Caco-2 (cell line): ENCODE results near the gene STX1A. TPM values are rescaled to one million over a fixed set of nuclear protein-coding genes. Genes with fewer than 3 reads are reported as not detected.

Experiments
- BruUV-seq: library from RNA; stranded (reverse); fragments of 400-500 nt; replicated peaks from 2 replicates; lab custom pipeline; 2021; lab: Mats Ljungman, UMichigan
- CTCF ChIA-PET: fragments of 300-600 bp; sonication (Branson Sonifier 250); formaldehyde crosslinking; loops from one replicate; lab custom pipeline; 2022; ENCODE audit warnings: antibody characterized with exemption; lab: Charles Lee
- POLR2A ChIA-PET: fragments of 300-600 bp; sonication (Branson Sonifier 250); formaldehyde crosslinking; loops from one replicate; lab custom pipeline; 2022; ENCODE audit warnings: antibody characterized with exemption; lab: Charles Lee
- DNase-seq, 2 experiments: peaks; one replicate each; pipeline versions ENCODE4 v3.0.0 to v3.0.0-alpha.2; 2020 to 2022
- H3K27me3 ChIP-seq: replicated peaks from 2 replicates; pipeline ENCODE4 v1.6.0; 2011; ENCODE audit warnings: low read length; ENCODE audit not compliant: control insufficient read depth, insufficient read depth
- H3K36me3 ChIP-seq: 2 replicates; pipeline ENCODE4 v1.5.1; 2011; ENCODE audit warnings: low read length; ENCODE audit not compliant: control insufficient read depth, insufficient read depth
- H3K4me1 ChIP-seq: fragments of 250-450 bp; sonication (Bioruptor Pico); 2 replicates; pipeline ENCODE4 v1.5.1; 2020; ENCODE audit warnings: mild to moderate bottlenecking
- H3K4me3 ChIP-seq: 2 replicates; pipeline ENCODE4 v1.5.1; 2011; ENCODE audit warnings: low read depth, mild to moderate bottlenecking, control low read depth, low read length
- H3K9me3 ChIP-seq: fragments of 250-450 bp; sonication (Bioruptor Pico); 2 replicates; pipeline ENCODE4 v1.5.1; 2020; ENCODE audit warnings: mild to moderate bottlenecking, moderate library complexity
- H3K27ac Mint-ChIP-seq: one replicate; pipeline ENCODE4 v1.8.0; 2022; ENCODE audit warnings: mixed read lengths; ENCODE audit not compliant: unreplicated experiment
- H3K27me3 Mint-ChIP-seq: one replicate; pipeline ENCODE4 v1.8.0; 2022; ENCODE audit warnings: mixed read lengths; ENCODE audit not compliant: insufficient read depth, unreplicated experiment
- H3K36me3 Mint-ChIP-seq: one replicate; pipeline ENCODE4 v1.8.0; 2022; ENCODE audit warnings: mild to moderate bottlenecking, mixed read lengths; ENCODE audit not compliant: insufficient read depth, unreplicated experiment
- H3K4me1 Mint-ChIP-seq: one replicate; pipeline ENCODE4 v1.8.0; 2022; ENCODE audit warnings: low read depth, mixed read lengths; ENCODE audit not compliant: unreplicated experiment
- H3K4me3 Mint-ChIP-seq: one replicate; pipeline ENCODE4 v1.8.0; 2022; ENCODE audit warnings: mild to moderate bottlenecking, moderate library complexity, mixed read lengths; ENCODE audit not compliant: unreplicated experiment
- H3K9me3 Mint-ChIP-seq: one replicate; pipeline ENCODE4 v1.8.0; 2022; ENCODE audit warnings: mixed read lengths; ENCODE audit not compliant: unreplicated experiment
- intact Hi-C: fragments of 100-400 bp; cut with micrococcal nuclease; formaldehyde crosslinking; loops from one replicate; pipeline ENCODE4 v1.10.0; 2022; ENCODE audit not compliant: unreplicated experiment
- total RNA-seq: library from RNA; stranded (reverse); gene quantifications from 2 replicates; pipeline ENCODE4 v1.2.3, GENCODE V29; 2022
- TF ChIP-seq, protein P1 (sequence below), 2 experiments: fragments of 200-600 bp in 1 of 2; IDR thresholded peaks; 1 replicate in 1 of 2; 2 replicates in 1 of 2; pipeline versions ENCODE4 v1.5.1 to v1.8.0; 2011 to 2022; ENCODE audit warnings: antibody characterized with exemption in 1 of 2, control low read depth in 1 of 2, inconsistent platforms in 1 of 2, low read depth in 1 of 2, low read length in 1 of 2, mild to moderate bottlenecking in 1 of 2, moderate library complexity in 1 of 2; ENCODE audit not compliant: insufficient read depth in 1 of 2, severe bottlenecking in 1 of 2, unreplicated experiment in 1 of 2

Gene STX1A
- total RNA-seq, 1 experiment from 2014 or later = 28.6 TPM

DNA sequence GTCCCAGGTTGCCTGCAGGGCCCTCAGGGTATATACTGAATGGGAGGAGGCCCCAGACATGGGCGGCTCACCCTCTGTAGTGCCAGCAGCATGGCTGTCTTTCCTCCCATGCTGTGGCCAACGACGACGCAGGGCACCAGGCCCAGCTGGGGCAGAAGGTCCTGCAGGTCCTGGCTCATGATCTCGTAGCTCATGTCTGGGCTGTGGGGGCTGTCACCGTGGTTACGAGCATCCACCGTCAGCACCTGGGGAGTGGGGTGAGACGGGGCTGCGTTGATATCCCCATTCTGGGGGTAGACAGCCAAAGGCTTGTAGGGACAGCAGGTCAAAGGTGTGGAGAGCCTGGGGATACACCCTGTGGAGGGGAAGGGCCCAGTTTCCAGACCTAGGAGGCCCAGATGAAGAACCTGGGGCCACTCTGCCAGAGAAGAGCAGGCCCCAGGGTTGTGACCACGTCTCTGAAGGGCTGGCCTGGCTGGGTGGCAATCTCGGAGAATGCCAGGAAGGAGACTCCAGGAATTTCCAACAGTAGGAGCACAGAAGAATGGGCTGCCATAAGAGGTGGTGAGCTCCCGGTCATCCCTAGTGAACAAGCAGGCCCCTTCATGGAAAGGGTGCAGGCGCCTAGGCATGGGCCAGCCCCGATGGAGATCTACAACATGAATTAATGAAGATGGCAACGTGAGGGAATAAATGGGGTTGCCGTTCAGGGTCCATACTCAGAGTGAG, 18.2 kb upstream of the STX1A start:
- POLR2A ChIA-PET = interaction anchor here (0.6 to 2.1 kb wide), 4 partner anchors 22 to 125 kb away, joined by 3 to 8 read pairs (median 5); partner anchors contain the start of gene MLXIPL
- H3K9me3 Mint-ChIP-seq = no peaks in the 10 kb centered on the region
- CTCF ChIA-PET = interaction anchor here (0.6 to 1.1 kb wide), 6 partner anchors 9 to 579 kb away, joined by 3 to 6 read pairs (median 4); partner anchors contain the start of gene VPS37D
- peaks cover 20% of the 10 kb centered on the region for H3K4me1 Mint-ChIP-seq
- Histone ChIP-seq H3K27me3 (no peaks in the 10 kb centered on the region), H3K9me3 (no peaks in the 10 kb centered on the region), H3K4me3 (peak overlapping the region; percentile 63), H3K36me3 (peaks cover 9% of the 10 kb centered on the region), H3K4me1 (peaks cover 40% of the 10 kb centered on the region)
- no TSS peak for BruUV-seq
- peaks cover 61% of the 10 kb centered on the region for H3K36me3 Mint-ChIP-seq
- H3K27ac Mint-ChIP-seq = peak overlapping the region; percentile 100
- intact Hi-C loops = loop anchor here (1.0 to 2.0 kb wide), 3 partner anchors 33 to 117 kb away; partner anchors contain the start of genes CLDN3 and CLDN4
- H3K27me3 Mint-ChIP-seq = no peaks in the 10 kb centered on the region
- DNase-seq = no peak
- H3K4me3 Mint-ChIP-seq = peak overlapping the region; percentile 98
- TF ChIP-seq, protein P1, sequence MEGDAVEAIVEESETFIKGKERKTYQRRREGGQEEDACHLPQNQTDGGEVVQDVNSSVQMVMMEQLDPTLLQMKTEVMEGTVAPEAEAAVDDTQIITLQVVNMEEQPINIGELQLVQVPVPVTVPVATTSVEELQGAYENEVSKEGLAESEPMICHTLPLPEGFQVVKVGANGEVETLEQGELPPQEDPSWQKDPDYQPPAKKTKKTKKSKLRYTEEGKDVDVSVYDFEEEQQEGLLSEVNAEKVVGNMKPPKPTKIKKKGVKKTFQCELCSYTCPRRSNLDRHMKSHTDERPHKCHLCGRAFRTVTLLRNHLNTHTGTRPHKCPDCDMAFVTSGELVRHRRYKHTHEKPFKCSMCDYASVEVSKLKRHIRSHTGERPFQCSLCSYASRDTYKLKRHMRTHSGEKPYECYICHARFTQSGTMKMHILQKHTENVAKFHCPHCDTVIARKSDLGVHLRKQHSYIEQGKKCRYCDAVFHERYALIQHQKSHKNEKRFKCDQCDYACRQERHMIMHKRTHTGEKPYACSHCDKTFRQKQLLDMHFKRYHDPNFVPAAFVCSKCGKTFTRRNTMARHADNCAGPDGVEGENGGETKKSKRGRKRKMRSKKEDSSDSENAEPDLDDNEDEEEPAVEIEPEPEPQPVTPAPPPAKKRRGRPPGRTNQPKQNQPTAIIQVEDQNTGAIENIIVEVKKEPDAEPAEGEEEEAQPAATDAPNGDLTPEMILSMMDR (IDR thresholded peaks at IDR 0.05; ENCODE audit: insufficient read depth in 1 of 2, low read depth in 1 of 2, low read length in 1 of 2, severe bottlenecking in 1 of 2, unreplicated experiment in 1 of 2) = no peak

DNA sequence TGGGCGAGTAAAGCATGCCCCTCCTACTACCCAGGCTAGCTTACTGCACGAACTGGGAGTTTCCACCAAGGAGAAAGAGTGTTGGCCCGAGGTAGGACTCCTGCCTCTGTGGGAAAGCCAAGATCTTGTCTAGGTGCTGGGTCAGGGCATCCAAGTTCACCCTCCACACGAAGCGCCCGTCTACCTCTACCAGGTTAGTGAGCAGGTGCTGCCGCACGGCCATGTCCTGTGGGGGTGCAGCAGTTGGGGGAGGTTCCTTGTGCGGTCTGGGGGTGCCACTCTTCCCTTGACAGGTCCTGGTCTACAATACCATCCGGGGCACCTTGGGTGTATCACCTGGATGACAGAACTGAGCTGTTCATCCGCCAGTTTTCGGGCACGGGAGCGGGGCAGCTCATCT, 17.4 kb upstream of the STX1A start:
- Mint-ChIP-seq H3K27ac (no peak overlapping the region), H3K4me3 (peak overlapping the region; percentile 98), H3K27me3 (no peaks in the 10 kb centered on the region), H3K4me1 (peaks cover 13% of the 10 kb centered on the region), H3K36me3 (peaks cover 54% of the 10 kb centered on the region), H3K9me3 (no peaks in the 10 kb centered on the region)
- H3K9me3 ChIP-seq = no peaks in the 10 kb centered on the region
- DNase-seq = no peak
- H3K4me1 ChIP-seq = peaks cover 37% of the 10 kb centered on the region
- no peak overlapping the region for H3K4me3 ChIP-seq
- BruUV-seq = no TSS peak
- TF ChIP-seq, protein P1 (IDR thresholded peaks at IDR 0.05; ENCODE audit: insufficient read depth in 1 of 2, low read depth in 1 of 2, low read length in 1 of 2, severe bottlenecking in 1 of 2, unreplicated experiment in 1 of 2) = no peak
- intact Hi-C loops = no loop called here
- no peaks in the 10 kb centered on the region for H3K27me3 ChIP-seq
- CTCF ChIA-PET = interaction anchor here (0.6 kb wide), 1 partner anchor 31 kb away, joined by 3 read pairs; no protein-coding TSS in a partner anchor
- POLR2A ChIA-PET = no interaction called here
- peaks cover 9% of the 10 kb centered on the region for H3K36me3 ChIP-seq

DNA sequence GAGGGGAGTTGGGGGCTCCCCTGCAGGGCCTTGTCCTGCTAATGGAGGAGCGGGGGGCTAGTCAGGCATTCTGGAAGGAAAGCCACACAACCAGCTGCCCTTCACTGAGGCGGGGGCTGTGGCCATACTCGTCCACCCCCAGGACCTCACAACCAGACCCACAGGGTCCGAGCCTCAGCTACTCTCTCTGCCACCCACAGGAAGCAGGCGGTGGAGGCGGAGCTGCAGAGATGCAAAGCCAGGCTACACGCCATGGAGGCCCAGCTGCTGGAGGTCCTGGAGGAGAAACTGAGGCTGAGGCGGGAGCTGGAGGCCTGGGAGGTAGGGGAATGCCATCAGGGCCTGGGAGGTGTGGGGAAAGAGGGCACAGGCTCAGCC, 16.0 kb upstream of the STX1A start:
- Mint-ChIP-seq H3K27me3 (no peaks in the 10 kb centered on the region), H3K36me3 (peaks cover 52% of the 10 kb centered on the region), H3K9me3 (no peaks in the 10 kb centered on the region), H3K4me3 (no peak overlapping the region), H3K27ac (no peak overlapping the region), H3K4me1 (peaks cover 6% of the 10 kb centered on the region)
- Histone ChIP-seq H3K27me3 (no peaks in the 10 kb centered on the region), H3K4me1 (peaks cover 23% of the 10 kb centered on the region), H3K36me3 (peaks cover 9% of the 10 kb centered on the region), H3K4me3 (no peak overlapping the region), H3K9me3 (no peaks in the 10 kb centered on the region)
- intact Hi-C loops = no loop called here
- ChIA-PET CTCF (interaction anchor here (1.3 kb wide), 1 partner anchor 107 kb away, joined by 3 read pairs; no protein-coding TSS in a partner anchor), POLR2A (no interaction called here)
- TF ChIP-seq, protein P1 (IDR thresholded peaks at IDR 0.05; ENCODE audit: insufficient read depth in 1 of 2, low read depth in 1 of 2, low read length in 1 of 2, severe bottlenecking in 1 of 2, unreplicated experiment in 1 of 2) = no peak
- DNase-seq = peak in 1 of 2 experiments; percentile 46
- no TSS peak for BruUV-seq
